MCF 10A (cell line): ENCODE data around the gene ZSCAN10. TPM values are rescaled to one million over a fixed set of nuclear protein-coding genes. Genes with fewer than 3 reads are reported as not detected.
A peak's percentile ranks its signal among the peaks of the same experiment; 100 is the strongest.

Experiments
- Bru-seq: library from RNA; stranded (reverse); fragments of 400-500 nt; gene quantifications from one replicate; lab custom pipeline; 2021; lab: Mats Ljungman, UMichigan
- BruChase-seq, 2 experiments: library from RNA; stranded (reverse); fragments of 400-500 nt; gene quantifications; one replicate each; lab custom pipeline; 2021; lab: Mats Ljungman, UMichigan
- BruUV-seq: library from RNA; stranded (reverse); fragments of 400-500 nt; replicated peaks from 2 replicates; lab custom pipeline; 2021; lab: Mats Ljungman, UMichigan
- CTCF ChIA-PET: fragments of 300-600 bp; sonication (Branson Sonifier 250); formaldehyde crosslinking; extraction: SDS; loops from one replicate; lab custom pipeline; 2021; ENCODE audit warnings: antibody characterized with exemption, inconsistent platforms; lab: Yijun Ruan, JAX
- POLR2A ChIA-PET: fragments of 300-600, 350-650 bp; sonication (Branson Sonifier 250); formaldehyde crosslinking; extraction: SDS; loops from one replicate; lab custom pipeline; 2020; ENCODE audit warnings: antibody characterized with exemption, inconsistent platforms; lab: Yijun Ruan, JAX
- DNase-seq: peaks from one replicate; pipeline ENCODE4 v3.0.0-alpha.2; 2018; ENCODE audit not compliant: unreplicated experiment
- H3K27ac Mint-ChIP-seq: one replicate; pipeline ENCODE4 v1.8.0; 2022; ENCODE audit warnings: mild to moderate bottlenecking, low read depth, mixed read lengths; ENCODE audit not compliant: unreplicated experiment
- H3K27me3 Mint-ChIP-seq: one replicate; pipeline ENCODE4 v1.8.0; 2022; ENCODE audit warnings: mixed read lengths; ENCODE audit not compliant: insufficient read depth, unreplicated experiment
- H3K36me3 Mint-ChIP-seq: one replicate; pipeline ENCODE4 v1.8.0; 2022; ENCODE audit warnings: mild to moderate bottlenecking, moderate library complexity, mixed read lengths; ENCODE audit not compliant: insufficient read depth, unreplicated experiment
- H3K4me1 Mint-ChIP-seq: one replicate; pipeline ENCODE4 v1.8.0; 2022; ENCODE audit warnings: mixed read lengths; ENCODE audit not compliant: insufficient read depth, unreplicated experiment
- H3K4me3 Mint-ChIP-seq: one replicate; pipeline ENCODE4 v1.8.0; 2022; ENCODE audit warnings: mild to moderate bottlenecking, moderate library complexity, mixed read lengths; ENCODE audit not compliant: unreplicated experiment
- H3K9me3 Mint-ChIP-seq: one replicate; pipeline ENCODE4 v1.8.0; 2022; ENCODE audit warnings: mixed read lengths; ENCODE audit not compliant: unreplicated experiment
- intact Hi-C: fragments of 100-400 bp; cut with micrococcal nuclease; formaldehyde crosslinking; loops from 2 replicates; pipeline ENCODE4 v1.14.1; 2022
- long read RNA-seq: library from polyadenylated mRNA; stranded (forward); transcript quantifications from one replicate; pipeline ENCODE4 v2.0.0, GENCODE V29; 2022
- total RNA-seq: library from RNA; stranded (reverse); gene quantifications from 2 replicates; pipeline ENCODE4 v1.2.3, GENCODE V29; 2022
- TF ChIP-seq, protein P1 (sequence below): fragments of 200-600 bp; IDR thresholded peaks from one replicate; pipeline ENCODE4 v1.8.0; 2022; ENCODE audit warnings: antibody characterized with exemption, mild to moderate bottlenecking; ENCODE audit not compliant: unreplicated experiment

Gene ZSCAN10
- 0.49 and 1.4 TPM in 2 replicates for total RNA-seq
- percentile 18 among the genes with signal in this experiment for Bru-seq, nascent RNA
- BruChase-seq, experiment 1, labeled RNA remaining after a 6-hour chase, result percentile 39 among the genes with signal in this experiment
- percentile 21 among the genes with signal in this experiment for BruChase-seq, experiment 2, labeled RNA remaining after a 2-hour chase
- long read RNA-seq, partial matches to known transcripts, result 0 of 1 reads
- long read RNA-seq, other reads (novel, unspliced or antisense), result 1 of 1 reads

DNA sequence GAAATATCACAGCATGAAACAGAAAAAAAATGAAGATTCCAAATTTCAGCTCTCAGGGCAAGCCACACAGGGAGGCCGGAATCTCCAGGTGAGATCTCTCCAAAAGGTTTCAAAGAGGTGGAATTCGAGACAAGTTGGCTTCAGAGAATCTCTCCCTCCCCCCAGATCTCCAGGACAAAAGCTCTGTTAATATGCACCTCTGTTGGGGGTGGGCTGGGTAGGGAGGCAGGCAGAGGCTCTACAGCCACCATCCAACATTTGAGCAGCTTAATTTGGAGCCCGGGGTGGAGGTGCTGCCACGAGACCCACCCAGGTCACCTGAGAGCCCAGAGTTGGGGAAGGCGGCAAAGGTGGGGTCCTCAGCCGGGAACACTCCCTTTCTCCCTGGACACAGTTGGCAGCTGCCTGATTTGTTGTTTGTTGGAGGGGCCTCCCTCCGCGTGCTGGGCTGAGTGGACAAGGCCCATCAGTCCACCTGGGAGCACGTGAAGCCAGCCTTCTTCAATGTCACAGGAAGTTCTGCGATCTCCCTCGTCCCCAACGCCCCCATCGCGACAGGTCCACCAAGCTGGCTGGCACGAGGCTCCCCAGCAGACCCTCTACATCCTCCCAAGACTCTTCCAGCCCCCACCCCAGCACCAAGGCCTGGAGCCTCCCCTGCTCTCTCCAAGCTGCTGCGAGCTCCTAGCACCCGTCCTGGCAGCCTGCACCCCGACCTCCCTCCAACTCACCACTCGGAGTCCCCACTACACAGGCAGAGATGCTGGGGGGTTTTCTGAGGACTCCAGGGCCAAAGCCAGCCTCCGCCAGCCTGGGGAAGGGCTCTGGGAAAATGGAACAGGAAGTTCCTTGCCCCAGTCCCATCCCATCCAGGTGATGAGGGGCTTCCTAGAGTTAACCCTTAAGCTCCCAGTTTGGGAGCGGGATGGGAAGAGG lies at the start of gene ZSCAN10:
TSS of gene ZSCAN10 (minus strand) at position 836 of the 936 bp plus-strand sequence. CDS start 6,357 bp downstream, outside the sequence.
- intact Hi-C loops, result no loop called here
- no TSS peak for BruUV-seq
- CTCF ChIA-PET, result interaction anchor here (0.6 to 2.4 kb wide), 5 partner anchors 21 to 978 kb away, joined by 3 to 8 read pairs (median 4); no protein-coding TSS in a partner anchor
- DNase-seq, result no peak
- Mint-ChIP-seq H3K36me3 (no peaks in the 10 kb centered on the region), H3K9me3 (no peaks in the 10 kb centered on the region), H3K27ac (no peak within 1 kb of the TSS), H3K27me3 (no peaks in the 10 kb centered on the region), H3K4me1 (peaks cover 6% of the 10 kb centered on the region), H3K4me3 (peak within 1 kb of the TSS; percentile 64)
- POLR2A ChIA-PET, result interaction anchor here (0.8 to 1.4 kb wide), 4 partner anchors 11 to 51 kb away, joined by 3 to 5 read pairs (median 4); no protein-coding TSS in a partner anchor
- TF ChIP-seq, protein P1, sequence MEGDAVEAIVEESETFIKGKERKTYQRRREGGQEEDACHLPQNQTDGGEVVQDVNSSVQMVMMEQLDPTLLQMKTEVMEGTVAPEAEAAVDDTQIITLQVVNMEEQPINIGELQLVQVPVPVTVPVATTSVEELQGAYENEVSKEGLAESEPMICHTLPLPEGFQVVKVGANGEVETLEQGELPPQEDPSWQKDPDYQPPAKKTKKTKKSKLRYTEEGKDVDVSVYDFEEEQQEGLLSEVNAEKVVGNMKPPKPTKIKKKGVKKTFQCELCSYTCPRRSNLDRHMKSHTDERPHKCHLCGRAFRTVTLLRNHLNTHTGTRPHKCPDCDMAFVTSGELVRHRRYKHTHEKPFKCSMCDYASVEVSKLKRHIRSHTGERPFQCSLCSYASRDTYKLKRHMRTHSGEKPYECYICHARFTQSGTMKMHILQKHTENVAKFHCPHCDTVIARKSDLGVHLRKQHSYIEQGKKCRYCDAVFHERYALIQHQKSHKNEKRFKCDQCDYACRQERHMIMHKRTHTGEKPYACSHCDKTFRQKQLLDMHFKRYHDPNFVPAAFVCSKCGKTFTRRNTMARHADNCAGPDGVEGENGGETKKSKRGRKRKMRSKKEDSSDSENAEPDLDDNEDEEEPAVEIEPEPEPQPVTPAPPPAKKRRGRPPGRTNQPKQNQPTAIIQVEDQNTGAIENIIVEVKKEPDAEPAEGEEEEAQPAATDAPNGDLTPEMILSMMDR, result no peak

DNA sequence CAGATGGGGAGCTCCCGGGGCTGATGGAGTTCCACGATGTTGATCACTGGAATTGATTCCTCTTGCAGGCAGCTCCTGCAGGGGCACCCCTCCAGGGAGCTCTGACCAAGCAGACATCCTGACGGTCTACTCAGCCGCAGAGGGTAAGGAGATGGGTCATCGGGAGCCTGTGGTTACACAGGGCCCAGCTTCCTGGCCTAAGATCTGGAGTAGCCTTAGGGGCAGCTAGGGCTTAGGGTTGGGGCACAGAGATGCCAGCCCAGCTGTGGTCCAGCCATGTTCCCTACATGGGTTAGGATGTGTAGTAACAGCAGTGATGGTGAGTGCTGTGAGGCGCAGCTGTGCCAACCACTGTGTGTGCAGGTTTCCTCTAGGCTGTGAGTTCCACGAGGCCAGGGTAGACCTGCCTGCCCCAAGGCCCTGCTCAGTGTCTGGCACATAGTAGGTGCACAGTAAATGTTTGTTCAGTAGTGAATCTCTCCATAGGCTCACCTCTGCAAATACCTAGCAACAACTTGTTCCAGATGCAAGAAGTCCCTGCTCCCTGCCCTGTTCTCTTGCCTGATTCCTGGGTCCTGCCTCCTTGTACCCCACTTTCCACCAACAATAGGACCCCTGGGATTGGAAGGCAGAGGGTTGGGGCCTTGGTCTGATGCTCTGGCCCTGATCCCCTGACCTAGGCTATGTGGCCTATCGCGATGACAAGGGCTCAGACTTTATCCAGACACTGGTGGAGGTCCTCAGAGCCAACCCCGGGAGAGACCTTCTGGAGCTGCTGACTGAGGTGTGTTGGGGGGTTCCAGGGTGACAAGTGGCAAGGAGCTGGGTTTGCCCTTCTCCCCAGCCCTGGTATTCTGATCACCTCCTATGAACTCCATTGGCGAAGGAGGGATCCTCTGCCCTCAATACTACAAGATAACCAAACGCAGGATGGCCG lies 49.4 kb upstream of the ZSCAN10 start:
- no peak for DNase-seq
- peaks cover 10% of the 10 kb centered on the region for H3K4me1 Mint-ChIP-seq
- H3K27ac Mint-ChIP-seq, result no peak overlapping the region
- H3K4me3 Mint-ChIP-seq, result peak overlapping the region; percentile 83
- intact Hi-C loops, result no loop called here
- no peaks in the 10 kb centered on the region for H3K27me3 Mint-ChIP-seq
- H3K9me3 Mint-ChIP-seq, result no peaks in the 10 kb centered on the region
- no TSS peak for BruUV-seq
- H3K36me3 Mint-ChIP-seq, result peaks cover 28% of the 10 kb centered on the region
- ChIA-PET POLR2A (interaction anchor here (0.9 to 4.6 kb wide), 4 partner anchors 10 to 51 kb away, joined by 3 to 105 read pairs (median 12); partner anchors contain the start of gene ZNF213), CTCF (interaction anchor here (0.5 to 6.8 kb wide), 7 partner anchors 9 to 130 kb away, joined by 3 to 75 read pairs (median 3); partner anchors contain the start of gene ZNF213)
- TF ChIP-seq, protein P1, result no peak

DNA sequence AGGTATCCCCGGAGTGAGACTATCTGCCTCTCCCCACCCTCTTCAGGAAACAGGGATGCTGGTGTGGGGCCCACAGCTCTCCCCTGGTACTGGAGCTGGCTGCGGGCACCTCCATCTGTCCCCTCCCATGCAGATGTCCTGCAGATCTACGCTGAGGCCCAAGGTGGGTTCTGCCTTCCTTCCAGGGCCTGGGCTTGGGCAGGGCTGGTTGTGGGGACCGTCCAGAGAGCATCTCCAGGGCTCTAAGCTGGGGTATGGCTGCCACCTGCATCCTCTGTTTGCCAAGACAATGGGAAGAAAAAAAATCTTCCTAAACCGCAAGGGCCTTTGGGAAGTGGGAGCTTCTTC lies 48.6 kb upstream of the ZSCAN10 start:
- H3K4me1 Mint-ChIP-seq, result peaks cover 8% of the 10 kb centered on the region
- intact Hi-C loops, result no loop called here
- H3K4me3 Mint-ChIP-seq, result no peak overlapping the region
- no peaks in the 10 kb centered on the region for H3K9me3 Mint-ChIP-seq
- TF ChIP-seq, protein P1, result no peak
- ChIA-PET CTCF (interaction anchor here (0.6 to 6.8 kb wide), 4 partner anchors 16 to 51 kb away, joined by 3 to 75 read pairs (median 4); partner anchors contain the start of gene ZNF213), POLR2A (interaction anchor here (0.6 to 4.6 kb wide), 3 partner anchors 13 to 1035 kb away, joined by 4 to 105 read pairs (median 5); partner anchors contain the start of gene ZNF213)
- peaks cover 26% of the 10 kb centered on the region for H3K36me3 Mint-ChIP-seq
- H3K27me3 Mint-ChIP-seq, result no peaks in the 10 kb centered on the region
- no peak for DNase-seq
- BruUV-seq, result no TSS peak
- H3K27ac Mint-ChIP-seq, result no peak overlapping the region
